SIG-M5 treated with dmso at 0.1 percent for 504 hours (cell line): ENCODE data around the gene DGKI.

Experiments used
- DNase-seq: peaks from one replicate; lab custom pipeline; 2025; ENCODE audit not compliant: unreplicated experiment; lab: John Stamatoyannopoulos, UW

The DGKI gene

GRCh38 chr7:137439829-137440825, 406.6 kb downstream of the DGKI start:
- DNase-seq = no peak

GRCh38 chr7:137434946-137435345, 411.8 kb downstream of the DGKI start:
- DNase-seq = no peak

GRCh38 chr7:137434530-137434929, 412.2 kb downstream of the DGKI start:
- DNase-seq = no peak

GRCh38 chr7:137423321-137423720, 423.5 kb downstream of the DGKI start:
- DNase-seq = no peak

- DNase-seq = no peak
Measured at GRCh38 chr7:137421366-137421765, 425.4 kb downstream of the DGKI start.

GRCh38 chr7:137418841-137419240, 427.9 kb downstream of the DGKI start:
- DNase-seq = no peak

GRCh38 chr7:137417464-137417863, 429.3 kb downstream of the DGKI start:
- no peak for DNase-seq

- DNase-seq = no peak
Measured at GRCh38 chr7:137413901-137414300, 432.9 kb downstream of the DGKI start.

- DNase-seq = no peak
Measured at GRCh38 chr7:137411446-137411845, 435.3 kb downstream of the DGKI start.

- DNase-seq = no peak
Measured at GRCh38 chr7:137408126-137408525, 438.6 kb downstream of the DGKI start.

GRCh38 chr7:137407078-137407477, 439.7 kb downstream of the DGKI start:
- DNase-seq = no peak

- no peak for DNase-seq
Measured at GRCh38 chr7:137404660-137405317, 442.0 kb downstream of the DGKI start.

GRCh38 chr7:137403353-137403695, 443.4 kb downstream of the DGKI start:
- DNase-seq = no peak

GRCh38 chr7:137402536-137403352, 444.0 kb downstream of the DGKI start:
- DNase-seq = no peak

GRCh38 chr7:137399827-137400823, 446.6 kb downstream of the DGKI start:
- no peak for DNase-seq

GRCh38 chr7:137396051-137396450, 450.7 kb downstream of the DGKI start:
- DNase-seq = no peak

GRCh38 chr7:137395420-137395819, 451.4 kb downstream of the DGKI start:
- DNase-seq = no peak

GRCh38 chr7:137393570-137393969, 453.2 kb downstream of the DGKI start:
- DNase-seq = no peak

GRCh38 chr7:137390076-137390475, 456.7 kb downstream of the DGKI start:
- DNase-seq = no peak

GRCh38 chr7:137388916-137389315, 457.9 kb downstream of the DGKI start:
- no peak for DNase-seq
